Endothelial cell (in vitro differentiated cells): Measurements from ENCODE around the gene ACTL6B. TPM values are rescaled to one million over a fixed set of nuclear protein-coding genes. Genes with fewer than 3 reads are reported as not detected.
A peak's percentile ranks its signal among the peaks of the same experiment; 100 is the strongest.

Experiments
- DNase-seq: peaks from one replicate; pipeline ENCODE4 v3.0.0; 2021; ENCODE audit warnings: low spot score
- H3K27ac Mint-ChIP-seq: one replicate; pipeline ENCODE4 v1.8.0; 2021; ENCODE audit warnings: mixed read lengths, inconsistent platforms; ENCODE audit not compliant: unreplicated experiment
- H3K27me3 Mint-ChIP-seq: one replicate; pipeline ENCODE4 v1.8.0; 2021; ENCODE audit warnings: mild to moderate bottlenecking, moderate library complexity, mixed read lengths, inconsistent platforms; ENCODE audit not compliant: unreplicated experiment
- H3K36me3 Mint-ChIP-seq: one replicate; pipeline ENCODE4 v1.8.0; 2021; ENCODE audit warnings: mild to moderate bottlenecking, low read depth, mixed read lengths, inconsistent platforms; ENCODE audit not compliant: unreplicated experiment
- H3K4me1 Mint-ChIP-seq: one replicate; pipeline ENCODE4 v1.8.0; 2021; ENCODE audit warnings: mild to moderate bottlenecking, mixed read lengths, inconsistent platforms; ENCODE audit not compliant: unreplicated experiment
- H3K4me3 Mint-ChIP-seq: one replicate; pipeline ENCODE4 v1.8.0; 2021; ENCODE audit warnings: mild to moderate bottlenecking, mixed read lengths, inconsistent platforms; ENCODE audit not compliant: unreplicated experiment
- H3K9me3 Mint-ChIP-seq: one replicate; pipeline ENCODE4 v1.8.0; 2021; ENCODE audit warnings: mixed read lengths, inconsistent platforms; ENCODE audit not compliant: unreplicated experiment
- total RNA-seq: library from RNA; stranded (reverse); fragmentation: NEBNext Ultra II Directional; extraction: Animal tissue kit (Norgen Biotek cat#: 25700); gene quantifications from one replicate; pipeline ENCODE4 v1.2.1, GENCODE V29; 2021; ENCODE audit not compliant: unreplicated experiment
- TF ChIP-seq, protein P1 (sequence below): fragments of 200-600 bp; sonication (generic); IDR thresholded peaks from one replicate; pipeline ENCODE4 v1.5.0; 2021; ENCODE audit warnings: antibody characterized with exemption; ENCODE audit not compliant: unreplicated experiment

ACTL6B gene
- total RNA-seq, 1 donor from 2014 or later = not detected

DNA sequence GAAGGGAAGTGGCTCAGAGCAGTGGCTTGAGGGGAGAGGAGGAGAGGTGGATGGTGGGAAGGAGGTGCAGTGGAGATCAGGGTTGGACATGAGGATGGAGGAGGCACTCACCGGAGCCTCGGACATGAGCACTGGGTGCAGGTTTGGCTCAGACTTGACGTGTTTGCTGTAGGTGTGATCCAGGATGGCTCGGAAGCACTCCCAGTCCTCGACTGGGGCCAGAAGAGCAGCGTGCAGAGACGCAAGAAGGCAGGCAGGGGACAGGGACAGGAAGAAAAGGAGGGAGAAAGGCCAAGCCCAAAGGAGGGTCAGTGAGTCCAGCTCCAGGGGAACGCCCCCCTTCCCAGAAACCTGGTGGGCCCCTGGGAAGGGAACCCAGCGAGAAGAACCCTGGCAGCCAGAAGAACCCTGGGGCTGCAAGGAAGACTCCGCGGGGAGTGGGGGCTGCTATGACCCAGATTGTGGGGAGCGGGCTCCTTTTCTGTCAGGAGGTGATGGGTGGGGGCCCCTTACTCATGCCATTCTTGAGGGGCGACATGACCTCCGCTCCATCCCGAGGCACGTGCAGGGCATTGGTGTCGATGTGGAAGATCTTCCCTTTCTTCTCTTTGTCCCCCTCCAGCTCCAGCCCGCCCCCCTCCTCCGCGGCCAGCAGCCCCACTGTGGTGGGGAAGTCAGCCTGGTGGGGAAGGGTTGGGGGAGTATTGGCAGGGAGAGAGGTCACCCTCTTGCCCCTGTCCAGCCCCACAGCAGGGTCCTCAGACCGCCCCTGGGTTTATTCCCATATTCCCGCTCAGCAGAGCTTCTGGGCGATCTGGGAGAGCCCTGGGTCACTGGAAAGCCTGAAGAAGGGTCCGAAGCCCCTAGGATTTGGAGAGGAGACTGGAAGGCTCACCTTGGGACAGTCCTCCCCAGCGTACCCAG, 1.1 kb downstream of the ACTL6B start:
- H3K27ac Mint-ChIP-seq = no peak overlapping the region
- no peak for DNase-seq
- H3K4me3 Mint-ChIP-seq = peak overlapping the region; percentile 57
- H3K27me3 Mint-ChIP-seq = peaks cover 6% of the 10 kb centered on the region
- TF ChIP-seq, protein P1, sequence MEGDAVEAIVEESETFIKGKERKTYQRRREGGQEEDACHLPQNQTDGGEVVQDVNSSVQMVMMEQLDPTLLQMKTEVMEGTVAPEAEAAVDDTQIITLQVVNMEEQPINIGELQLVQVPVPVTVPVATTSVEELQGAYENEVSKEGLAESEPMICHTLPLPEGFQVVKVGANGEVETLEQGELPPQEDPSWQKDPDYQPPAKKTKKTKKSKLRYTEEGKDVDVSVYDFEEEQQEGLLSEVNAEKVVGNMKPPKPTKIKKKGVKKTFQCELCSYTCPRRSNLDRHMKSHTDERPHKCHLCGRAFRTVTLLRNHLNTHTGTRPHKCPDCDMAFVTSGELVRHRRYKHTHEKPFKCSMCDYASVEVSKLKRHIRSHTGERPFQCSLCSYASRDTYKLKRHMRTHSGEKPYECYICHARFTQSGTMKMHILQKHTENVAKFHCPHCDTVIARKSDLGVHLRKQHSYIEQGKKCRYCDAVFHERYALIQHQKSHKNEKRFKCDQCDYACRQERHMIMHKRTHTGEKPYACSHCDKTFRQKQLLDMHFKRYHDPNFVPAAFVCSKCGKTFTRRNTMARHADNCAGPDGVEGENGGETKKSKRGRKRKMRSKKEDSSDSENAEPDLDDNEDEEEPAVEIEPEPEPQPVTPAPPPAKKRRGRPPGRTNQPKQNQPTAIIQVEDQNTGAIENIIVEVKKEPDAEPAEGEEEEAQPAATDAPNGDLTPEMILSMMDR = no peak
- no peaks in the 10 kb centered on the region for H3K36me3 Mint-ChIP-seq
- H3K4me1 Mint-ChIP-seq = no peaks in the 10 kb centered on the region
- no peaks in the 10 kb centered on the region for H3K9me3 Mint-ChIP-seq

- Mint-ChIP-seq H3K4me3 (no peak overlapping the region), H3K27me3 (peaks cover 7% of the 10 kb centered on the region), H3K9me3 (no peaks in the 10 kb centered on the region), H3K36me3 (no peaks in the 10 kb centered on the region), H3K4me1 (no peaks in the 10 kb centered on the region), H3K27ac (no peak overlapping the region)
- TF ChIP-seq, protein P1 = no peak
- DNase-seq = no peak
Measured at GRCh38 chr7:100649826-100650565, 6.3 kb downstream of the ACTL6B start.

- H3K36me3 Mint-ChIP-seq = no peaks in the 10 kb centered on the region
- H3K27ac Mint-ChIP-seq = no peak overlapping the region
- TF ChIP-seq, protein P1 = no peak
- no peaks in the 10 kb centered on the region for H3K27me3 Mint-ChIP-seq
- H3K4me1 Mint-ChIP-seq = no peaks in the 10 kb centered on the region
- DNase-seq = no peak
- H3K4me3 Mint-ChIP-seq = no peak overlapping the region
- no peaks in the 10 kb centered on the region for H3K9me3 Mint-ChIP-seq
Measured at GRCh38 chr7:100642534-100642907, 13.7 kb downstream of the ACTL6B start.

DNA sequence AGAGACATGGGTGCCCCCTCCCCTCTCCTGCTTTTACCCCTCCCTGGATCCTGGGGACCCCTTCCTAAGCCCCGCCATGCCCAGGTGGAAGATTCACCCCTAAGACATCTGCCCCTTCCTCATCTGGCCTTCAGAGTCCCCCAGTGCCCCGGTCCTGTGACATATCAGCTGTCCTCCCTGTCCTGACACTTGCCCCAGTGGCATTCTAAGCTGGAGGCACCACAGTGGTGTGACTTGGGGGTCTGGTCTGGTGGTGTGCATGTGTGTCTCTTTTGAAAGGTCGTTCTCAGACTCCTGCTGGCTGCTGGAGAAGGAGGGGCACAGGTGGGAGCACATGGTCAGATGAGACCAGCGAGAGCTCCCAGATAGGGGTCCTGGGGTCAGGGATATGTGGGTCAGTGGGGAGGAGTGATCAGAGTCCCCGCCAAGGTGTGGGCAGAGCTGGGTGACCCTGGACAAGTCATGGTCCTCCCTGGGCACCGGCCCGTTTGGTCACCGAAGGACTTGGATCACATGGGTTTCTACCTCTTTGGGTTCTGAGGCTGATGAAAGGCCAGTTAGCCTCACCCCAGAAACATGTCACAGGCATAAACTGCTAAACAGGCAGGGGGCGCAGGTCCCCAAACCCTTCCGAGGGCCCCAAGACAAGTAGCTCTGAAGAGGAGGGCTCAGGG, 14.3 kb downstream of the ACTL6B start:
- H3K36me3 Mint-ChIP-seq = no peaks in the 10 kb centered on the region
- no peak for DNase-seq
- TF ChIP-seq, protein P1 = no peak
- H3K4me1 Mint-ChIP-seq = no peaks in the 10 kb centered on the region
- H3K27ac Mint-ChIP-seq = no peak overlapping the region
- no peaks in the 10 kb centered on the region for H3K27me3 Mint-ChIP-seq
- no peaks in the 10 kb centered on the region for H3K9me3 Mint-ChIP-seq
- H3K4me3 Mint-ChIP-seq = no peak overlapping the region
